H1 (cell line): ENCODE results near the gene NEUROD6. TPM values are rescaled to one million over a fixed set of nuclear protein-coding genes. Genes with fewer than 3 reads are reported as not detected.

Source experiments
- CTCF ChIA-PET: fragments of 300-600 bp; sonication (Branson Sonifier 250); formaldehyde crosslinking; loops from one replicate; lab custom pipeline; 2021; ENCODE audit not compliant: partially characterized antibody; lab: Charles Lee
- POLR2A ChIA-PET: fragments of 300-600 bp; sonication (Branson Sonifier 250); formaldehyde crosslinking; loops from one replicate; lab custom pipeline; 2021; ENCODE audit warnings: inconsistent platforms; ENCODE audit not compliant: partially characterized antibody; lab: Charles Lee
- DNase-seq, 2 experiments: peaks; one replicate each; pipeline versions ENCODE4 v3.0.0 to v3.0.0-alpha.2; 2010 to 2022; ENCODE audit warnings: low spot score in 2 of 2, low read depth in 1 of 2, mixed read lengths in 1 of 2
- FAIRE-seq: peaks from 2 replicates; lab custom pipeline; 2011; peaks lifted over from hg19 to GRCh38; lab: Jason Lieb, UNC
- H2AFZ ChIP-seq: 2 replicates; pipeline ENCODE4 v1.8.1; 2012; ENCODE audit warnings: low read length, inconsistent platforms
- H2AK5ac ChIP-seq: 2 replicates; pipeline ENCODE4 v1.6.1; 2013; ENCODE audit warnings: low read depth, low read length
- H2BK120ac ChIP-seq: replicated peaks from 2 replicates; pipeline ENCODE3; 2013; ENCODE audit warnings: low read depth, low read length, inconsistent platforms
- H2BK12ac ChIP-seq: 2 replicates; pipeline ENCODE4 v1.6.1; 2013; ENCODE audit warnings: low read depth, low read length
- H2BK15ac ChIP-seq: 2 replicates; pipeline ENCODE4 v1.6.1; 2013; ENCODE audit warnings: low read length
- H2BK20ac ChIP-seq: 2 replicates; pipeline ENCODE4 v1.6.1; 2013; ENCODE audit warnings: low read length
- H2BK5ac ChIP-seq: 2 replicates; pipeline ENCODE4 v1.6.1; 2013; ENCODE audit warnings: low read depth, low read length
- H3K14ac ChIP-seq: 2 replicates; pipeline ENCODE4 v1.6.1; 2013; ENCODE audit warnings: inconsistent platforms; ENCODE audit not compliant: insufficient read length
- H3K18ac ChIP-seq: 2 replicates; pipeline ENCODE4 v1.6.1; 2013; ENCODE audit warnings: low read length; ENCODE audit errors: extremely low read depth
- H3K23ac ChIP-seq: 2 replicates; pipeline ENCODE4 v1.6.1; 2013; ENCODE audit warnings: inconsistent platforms; ENCODE audit not compliant: insufficient read length
- H3K23me2 ChIP-seq: 2 replicates; pipeline ENCODE4 v1.6.1; 2013; ENCODE audit warnings: low read depth, low read length
- H3K27ac ChIP-seq: 2 replicates; pipeline ENCODE4 v1.6.1; 2011; ENCODE audit warnings: low read depth, low read length, inconsistent platforms
- H3K27me3 ChIP-seq, 4 experiments: replicated peaks in 1 of 4; 1 replicate in 1 of 4; 2 replicates in 3 of 4; pipeline versions ENCODE4 v1.6.1 to v1.8.1; 2011 to 2013; ENCODE audit warnings: low read length in 3 of 4, mild to moderate bottlenecking in 3 of 4, inconsistent platforms in 2 of 4, mixed read lengths in 2 of 4, moderate library complexity in 1 of 4; ENCODE audit not compliant: control insufficient read depth in 3 of 4, insufficient read depth in 3 of 4; ENCODE audit errors: extremely low read depth in 1 of 4
- H3K36me3 ChIP-seq, 4 experiments: 2 replicates each; pipeline versions ENCODE4 v1.6.1 to v1.8.1; 2011 to 2013; ENCODE audit warnings: mild to moderate bottlenecking in 4 of 4, low read length in 3 of 4, moderate library complexity in 2 of 4, control low read depth in 1 of 4, inconsistent platforms in 1 of 4; ENCODE audit not compliant: insufficient read depth in 4 of 4, control insufficient read depth in 2 of 4
- H3K4ac ChIP-seq: replicated peaks from 2 replicates; pipeline ENCODE3; 2013; ENCODE audit warnings: low read length, low read depth, mixed read lengths, inconsistent platforms; ENCODE audit not compliant: insufficient read length
- H3K4me1 ChIP-seq, 4 experiments: replicated peaks in 1 of 4; 1 replicate in 1 of 4; 2 replicates in 3 of 4; pipeline versions ENCODE4 v1.6.1 to v1.8.1; 2011 to 2013; ENCODE audit warnings: low read length in 3 of 4, inconsistent platforms in 2 of 4, mixed read lengths in 1 of 4; ENCODE audit not compliant: insufficient read depth in 4 of 4, control insufficient read depth in 3 of 4
- H3K4me2 ChIP-seq, 2 experiments: 2 replicates each; pipeline versions ENCODE4 v1.6.1 to v1.8.1; 2011 to 2013; ENCODE audit warnings: low read depth in 2 of 2, low read length in 2 of 2, control low read depth in 1 of 2, inconsistent platforms in 1 of 2, mild to moderate bottlenecking in 1 of 2; ENCODE audit not compliant: insufficient read depth in 1 of 2
- H3K4me3 ChIP-seq, 4 experiments: fragments of 200-600, 300-600 bp in 1 of 4; sonication (generic), shearing (Covaris generic), sonication (Bioruptor Twin) in 1 of 4; 2 replicates each; pipeline versions ENCODE4 v1.5.1 to v1.8.1; 2011 to 2016; ENCODE audit warnings: low read length in 4 of 4, low read depth in 3 of 4, control low read depth in 2 of 4, inconsistent platforms in 2 of 4, mild to moderate bottlenecking in 2 of 4, mixed read lengths in 1 of 4, moderate library complexity in 1 of 4; ENCODE audit not compliant: insufficient read depth in 2 of 4; ENCODE audit errors: extremely low read depth in 1 of 4
- H3K56ac ChIP-seq: replicated peaks from 2 replicates; pipeline ENCODE3; 2013; ENCODE audit warnings: low read depth, mild to moderate bottlenecking, mixed read lengths, low read length, inconsistent platforms; ENCODE audit not compliant: insufficient read length
- H3K79me1 ChIP-seq: 2 replicates; pipeline ENCODE4 v1.6.1; 2013; ENCODE audit warnings: low read depth, low read length, control low read depth
- H3K79me2 ChIP-seq, 2 experiments: 2 replicates each; pipeline versions ENCODE4 v1.6.1 to v1.8.1; 2012 to 2013; ENCODE audit warnings: low read length in 2 of 2, mild to moderate bottlenecking in 2 of 2, inconsistent platforms in 1 of 2; ENCODE audit not compliant: insufficient read depth in 2 of 2, control insufficient read depth in 1 of 2
- H3K9ac ChIP-seq, 4 experiments: replicated peaks in 1 of 4; 1 replicate in 1 of 4; 2 replicates in 3 of 4; pipeline versions ENCODE4 v1.6.1 to v1.8.1; 2011 to 2013; ENCODE audit warnings: low read depth in 3 of 4, low read length in 3 of 4, control low read depth in 2 of 4, mild to moderate bottlenecking in 2 of 4, moderate library complexity in 2 of 4, inconsistent platforms in 1 of 4; ENCODE audit errors: extremely low read depth in 1 of 4
- H3K9me3 ChIP-seq, 2 experiments: 2 replicates each; pipeline versions ENCODE4 v1.6.1 to v1.8.1; 2012 to 2013; ENCODE audit warnings: mild to moderate bottlenecking in 2 of 2, moderate library complexity in 2 of 2, control low read depth in 1 of 2, inconsistent platforms in 1 of 2, low read depth in 1 of 2, low read length in 1 of 2, mixed read lengths in 1 of 2; ENCODE audit not compliant: insufficient read depth in 2 of 2
- H4K20me1 ChIP-seq, 2 experiments: replicated peaks in 1 of 2; 2 replicates each; pipeline versions ENCODE3 to v1.8.1; 2011 to 2013; ENCODE audit warnings: inconsistent platforms in 2 of 2, low read length in 2 of 2, mild to moderate bottlenecking in 1 of 2; ENCODE audit not compliant: insufficient read depth in 2 of 2, control insufficient read depth in 1 of 2
- H4K5ac ChIP-seq: 2 replicates; pipeline ENCODE4 v1.6.1; 2013; ENCODE audit warnings: low read length, low read depth, mixed read lengths, inconsistent platforms; ENCODE audit not compliant: insufficient read length
- H4K8ac ChIP-seq: 2 replicates; pipeline ENCODE4 v1.8.0; 2013; ENCODE audit warnings: mild to moderate bottlenecking, moderate library complexity, low read length, inconsistent platforms; ENCODE audit not compliant: insufficient read depth; ENCODE audit errors: extremely low read depth
- H4K91ac ChIP-seq: replicated peaks from 2 replicates; pipeline ENCODE3; 2013; ENCODE audit warnings: low read length, mixed read lengths, inconsistent platforms; ENCODE audit not compliant: insufficient read length
- CHD2 ChIP-seq: IDR thresholded peaks from 2 replicates; pipeline ENCODE4 v1.6.1; 2012; ENCODE audit warnings: low read length, improper control_type of control experiment
- CTBP2 ChIP-seq: IDR thresholded peaks from 2 replicates; pipeline ENCODE4 v1.7.0; 2011; ENCODE audit warnings: borderline replicate concordance, mild to moderate bottlenecking, moderate library complexity, mixed read lengths, low read length; ENCODE audit not compliant: insufficient read depth, insufficient read length
- E2F6 ChIP-seq: IDR thresholded peaks from 2 replicates; pipeline ENCODE4 v1.6.1; 2012; ENCODE audit warnings: inconsistent platforms
- GABPA ChIP-seq: IDR thresholded peaks from 2 replicates; pipeline ENCODE4 v1.6.1; 2011; ENCODE audit warnings: mild to moderate bottlenecking, low read length, moderate library complexity, borderline replicate concordance; ENCODE audit not compliant: insufficient read depth
- GTF2F1 ChIP-seq: IDR thresholded peaks from 2 replicates; pipeline ENCODE4 v1.6.1; 2012; ENCODE audit warnings: low read depth, low read length, improper control_type of control experiment, borderline replicate concordance
- RNF2 ChIP-seq: fragments of 200-900, 300-1000 bp; sonication (generic); IDR thresholded peaks from 2 replicates; pipeline ENCODE4 v1.7.1; 2016; ENCODE audit warnings: borderline replicate concordance, low read depth, mild to moderate bottlenecking, antibody characterized with exemption, low read length; ENCODE audit not compliant: poor library complexity, severe bottlenecking; ENCODE audit errors: missing control alignments
- SIX5 ChIP-seq: IDR thresholded peaks from 2 replicates; pipeline ENCODE4 v1.6.1; 2011; ENCODE audit warnings: mild to moderate bottlenecking, low read depth, low read length
- SRF ChIP-seq: IDR thresholded peaks from 2 replicates; pipeline ENCODE4 v1.6.1; 2011; ENCODE audit warnings: mild to moderate bottlenecking, low read depth, low read length, moderate library complexity
- YY1 ChIP-seq: IDR thresholded peaks from 2 replicates; pipeline ENCODE4 v1.6.1; 2011; ENCODE audit warnings: low read depth, mild to moderate bottlenecking, low read length
- WGBS, 2 experiments: shearing (Covaris generic) in 1 of 2; methylation state at CpG; one replicate each; pipeline versions ENCODE4 v1.1.6 to v1.1.7; 2013 to 2015; ENCODE audit warnings: low lambda C conversion rate in 2 of 2, mixed read lengths in 2 of 2, inconsistent platforms in 1 of 2, low coverage in 1 of 2, missing lambda C conversion rate in 1 of 2; ENCODE audit not compliant: insufficient replicate concordance in 2 of 2, insufficient coverage in 1 of 2, insufficient read length in 1 of 2; ENCODE audit errors: extremely low coverage in 1 of 2, missing lambda C conversion rate in 1 of 2; 5-methylcytosine and 5-hydroxymethylcytosine counted together
- polyA plus RNA-seq, 7 experiments: library from polyadenylated mRNA; depleted of rRNA in 3 of 7; stranded (reverse) in 5 of 7; unstranded in 2 of 7; fragments of >200 nt in 5 of 7; fragments of 200-250 nt in 2 of 7; gene quantifications; 1 replicate in 5 of 7; 2 replicates in 1 of 7; 4 replicates in 1 of 7; pipeline versions ENCODE4 v1.2.1 to v1.2.3, GENCODE V29; 2011 to 2013; ENCODE audit warnings: missing spikeins in 2 of 7, mixed read lengths in 2 of 7
- total RNA-seq: library from RNA; stranded (reverse); fragmentation: NEBNext Ultra II Directional; extraction: Animal tissue kit (Norgen Biotek cat#: 25700); gene quantifications from 2 replicates; pipeline ENCODE4 v1.2.1, GENCODE V29; 2021

Gene NEUROD6
- total and polyA plus RNA-seq, 2 of the 8 experiments (the other 6 are each of a cell fraction or from before 2014, with no cell fraction given) = not detected

GRCh38 chr7:31307972-31308371 lies 32.6 kb downstream of the NEUROD6 start:
- no peak overlapping the region for H3K56ac ChIP-seq
- no peaks in the 10 kb centered on the region for H3K36me3 ChIP-seq
- H3K9ac ChIP-seq = no peak overlapping the region
- no peak overlapping the region for H3K4me2 ChIP-seq
- no peak for DNase-seq
- no peak overlapping the region for H3K4ac ChIP-seq
- TF ChIP-seq GTF2F1 (no peak), RNF2 (no peak), CHD2 (no peak), GABPA (no peak), YY1 (no peak), CTBP2 (no peak), SIX5 (no peak), SRF (no peak), E2F6 (no peak)
- no peak overlapping the region for H3K23ac ChIP-seq
- no peak overlapping the region for H2AK5ac ChIP-seq
- POLR2A ChIA-PET = no interaction called here
- H2BK5ac ChIP-seq = no peak overlapping the region
- H2BK15ac ChIP-seq = no peak overlapping the region
- H3K4me1 ChIP-seq = no peaks in the 10 kb centered on the region
- no peaks in the 10 kb centered on the region for H4K20me1 ChIP-seq
- no peak overlapping the region for H3K14ac ChIP-seq
- no peak overlapping the region for H4K91ac ChIP-seq
- no peaks in the 10 kb centered on the region for H3K79me1 ChIP-seq
- H3K27me3 ChIP-seq = no peaks in the 10 kb centered on the region
- H2BK120ac ChIP-seq = no peak overlapping the region
- CTCF ChIA-PET = no interaction called here
- H3K18ac ChIP-seq = no peak overlapping the region
- H3K27ac ChIP-seq = no peak overlapping the region
- no peak overlapping the region for H3K4me3 ChIP-seq
- H2BK20ac ChIP-seq = no peak overlapping the region
- 87% methylated on average over 7 of the region's 7 CpGs; no CpG with 5 or more reads in 1 of the 2 experiments for whole genome bisulfite sequencing, 2 experiments
- no peak overlapping the region for H4K8ac ChIP-seq
- no peak overlapping the region for H2AFZ ChIP-seq
- no peak for FAIRE-seq
- H2BK12ac ChIP-seq = no peak overlapping the region
- H3K23me2 ChIP-seq = no peaks in the 10 kb centered on the region
- no peaks in the 10 kb centered on the region for H3K9me3 ChIP-seq
- H4K5ac ChIP-seq = no peak overlapping the region
- no peaks in the 10 kb centered on the region for H3K79me2 ChIP-seq
